GM18511 (cell line): ENCODE data around the gene NRGN.

Experiments
- ATAC-seq: cut with Tn5 transposase; IDR thresholded peaks from one replicate; pipeline ENCODE4 v1.9.1; 2021; ENCODE audit warnings: mild to moderate bottlenecking, moderate library complexity; ENCODE audit not compliant: unreplicated experiment

The NRGN gene

DNA sequence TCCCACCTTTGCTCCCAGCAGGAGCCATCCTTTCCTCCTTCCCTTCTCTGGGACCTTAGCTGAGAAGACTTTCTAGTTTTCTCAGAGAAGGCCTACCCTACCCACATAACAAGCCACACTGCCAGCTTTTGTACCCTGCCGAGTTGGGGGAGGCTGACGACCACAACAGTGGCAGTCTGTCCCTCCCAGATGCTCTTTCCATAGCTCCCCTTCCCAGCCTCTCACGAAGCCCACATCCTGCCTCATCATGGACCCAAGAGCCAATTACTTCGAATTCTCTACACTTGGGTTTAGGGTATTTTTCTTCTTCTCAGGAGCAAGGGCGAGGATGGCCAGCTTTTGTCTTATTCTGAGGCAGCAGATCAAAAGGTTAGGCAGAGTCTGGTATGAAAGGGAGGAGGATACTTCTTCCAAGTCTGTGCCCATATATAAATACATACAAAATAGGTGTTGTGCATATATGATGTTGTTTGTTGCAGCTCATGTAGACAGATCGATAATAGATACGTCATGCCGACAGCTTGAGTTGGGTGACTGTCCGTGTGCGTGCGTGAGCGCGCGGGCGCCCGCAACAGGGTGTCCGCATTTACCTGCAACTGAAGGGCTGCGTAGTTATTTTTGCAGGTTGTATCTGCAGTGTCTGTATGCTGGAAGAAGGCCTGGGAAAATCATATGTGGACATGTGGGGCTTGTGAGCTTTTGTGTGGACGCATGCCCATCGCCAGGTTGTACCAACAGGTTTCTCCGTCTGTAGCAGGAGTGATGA, 846 bp upstream of the NRGN start:
- ATAC-seq: no peak

DNA sequence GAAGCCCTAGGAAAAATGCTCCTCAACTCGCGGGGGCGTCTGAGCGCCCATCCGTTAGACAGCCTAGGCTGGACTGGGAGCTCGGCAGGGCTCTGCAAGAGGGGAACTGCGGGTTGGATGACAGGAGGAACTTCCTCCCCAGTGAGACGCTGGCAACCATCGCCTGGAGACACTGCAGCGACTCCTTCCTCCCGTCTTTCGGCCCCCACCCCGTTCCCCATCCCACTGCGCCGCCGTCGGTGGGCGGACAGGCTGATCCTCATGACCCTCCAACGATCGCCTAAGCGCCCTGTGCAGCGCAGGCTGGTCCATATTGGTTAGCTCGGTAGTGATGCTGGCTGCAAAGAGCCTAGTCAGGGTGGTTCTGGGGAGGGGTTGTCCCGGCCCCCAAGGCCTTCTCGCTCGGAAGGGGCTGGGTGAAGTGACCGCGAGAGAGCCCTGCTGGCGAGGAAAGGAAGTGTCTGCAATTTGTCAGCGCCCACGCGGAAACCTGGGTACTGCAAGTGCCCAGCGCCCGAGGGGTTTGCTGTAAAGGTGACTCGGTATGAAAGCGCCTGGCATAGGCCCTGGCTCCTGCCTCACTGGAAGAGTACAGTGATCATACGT, 638 bp downstream of the NRGN start:
- peak; percentile 53 for ATAC-seq

DNA sequence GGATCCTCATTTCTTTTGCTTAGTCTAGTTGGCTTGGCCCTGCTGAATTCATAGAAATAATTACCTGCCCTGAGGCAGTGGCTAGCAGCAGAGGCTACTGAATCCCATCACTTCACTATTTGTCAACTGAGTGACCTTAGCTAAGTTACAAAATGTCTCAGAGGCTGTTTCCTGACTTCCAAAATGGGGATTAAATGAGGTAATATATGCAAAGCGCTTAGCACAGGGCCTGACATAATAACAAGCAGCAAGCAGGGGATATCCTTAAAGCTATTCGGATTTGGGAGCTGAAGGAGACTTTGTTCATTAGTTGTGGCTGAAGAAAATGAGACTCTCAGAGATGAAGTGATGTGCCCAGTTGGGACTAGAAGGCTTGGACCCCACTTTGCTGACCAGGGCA, 2.8 kb downstream of the NRGN start:
- ATAC-seq: no peak

DNA sequence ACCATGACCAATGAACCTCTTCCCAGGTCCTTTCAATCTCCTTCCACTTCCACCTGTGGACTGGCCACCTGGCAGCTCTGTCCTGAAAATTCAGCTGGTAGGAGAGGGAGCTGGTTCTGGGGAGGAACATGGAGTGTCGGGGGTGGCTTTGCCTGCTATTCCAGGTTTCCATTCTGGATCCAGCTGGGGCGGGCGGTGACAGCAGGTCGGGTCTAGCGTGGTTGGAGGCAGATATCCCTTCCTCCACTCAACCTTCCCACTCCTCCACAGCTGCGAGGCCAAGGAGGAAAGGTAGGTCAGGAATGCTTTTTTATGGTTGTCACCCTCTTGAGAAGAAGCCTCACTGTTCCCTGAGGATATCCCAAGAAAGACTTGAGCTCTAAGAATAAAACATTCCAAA, 3.3 kb downstream of the NRGN start:
- ATAC-seq: no peak

DNA sequence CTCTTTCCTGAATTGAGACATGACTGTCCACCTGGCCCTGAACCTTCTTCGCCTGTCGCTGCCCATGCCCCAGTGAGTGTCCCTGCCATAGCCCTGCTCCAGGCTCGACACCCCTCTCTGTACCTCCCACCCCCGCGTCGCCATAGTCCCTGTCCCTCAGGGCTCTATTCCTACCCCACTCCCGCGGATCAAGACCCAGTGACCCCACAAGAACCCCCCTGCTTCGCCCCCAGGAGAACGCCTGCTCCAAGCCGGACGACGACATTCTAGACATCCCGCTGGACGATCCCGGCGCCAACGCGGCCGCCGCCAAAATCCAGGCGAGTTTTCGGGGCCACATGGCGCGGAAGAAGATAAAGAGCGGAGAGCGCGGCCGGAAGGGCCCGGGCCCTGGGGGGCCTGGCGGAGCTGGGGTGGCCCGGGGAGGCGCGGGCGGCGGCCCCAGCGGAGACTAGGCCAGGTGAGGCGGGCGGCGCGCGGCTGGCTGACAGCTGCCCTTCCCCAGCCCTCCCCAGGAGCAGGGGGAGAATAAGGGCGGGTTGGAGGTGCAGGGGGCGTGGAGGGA, 5.6 kb downstream of the NRGN start:
- ATAC-seq: no peak

DNA sequence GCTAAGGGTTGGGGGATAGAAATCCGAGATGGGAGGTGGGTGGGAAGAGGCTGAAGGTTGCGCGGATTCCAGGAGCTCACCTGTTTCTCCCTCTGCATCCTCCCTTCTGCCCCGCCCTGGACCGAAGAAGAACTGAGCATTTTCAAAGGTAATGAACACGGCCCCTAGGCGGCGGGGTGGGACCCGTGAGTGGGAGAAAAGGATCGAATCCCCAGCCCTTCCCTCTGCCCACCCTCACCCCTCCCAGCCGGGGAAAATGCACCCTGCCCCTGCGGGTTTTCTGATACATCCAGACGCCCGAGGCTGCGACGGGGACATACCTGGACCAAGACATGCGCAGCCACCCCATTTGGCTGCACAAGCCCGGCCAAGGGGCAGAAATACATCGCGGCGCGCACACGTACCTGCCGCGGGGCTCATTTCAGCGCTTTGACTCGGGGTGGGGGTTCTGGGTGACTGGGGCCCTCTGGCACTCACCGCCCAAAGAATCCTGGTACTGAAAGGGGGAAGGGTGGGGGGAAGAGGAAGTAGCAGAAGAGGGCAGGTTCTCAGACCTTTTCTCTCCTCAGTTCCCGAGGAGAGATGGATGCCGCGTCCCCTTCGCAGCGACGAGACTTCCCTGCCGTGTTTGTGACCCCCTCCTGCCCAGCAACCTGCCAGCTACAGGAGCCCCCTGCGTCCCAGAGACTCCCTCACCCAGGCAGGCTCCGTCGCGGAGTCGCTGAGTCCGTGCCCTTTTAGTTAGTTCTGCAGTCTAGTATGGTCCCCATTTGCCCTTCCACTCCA, 6.3 kb downstream of the NRGN start:
- ATAC-seq: peak; percentile 35

DNA sequence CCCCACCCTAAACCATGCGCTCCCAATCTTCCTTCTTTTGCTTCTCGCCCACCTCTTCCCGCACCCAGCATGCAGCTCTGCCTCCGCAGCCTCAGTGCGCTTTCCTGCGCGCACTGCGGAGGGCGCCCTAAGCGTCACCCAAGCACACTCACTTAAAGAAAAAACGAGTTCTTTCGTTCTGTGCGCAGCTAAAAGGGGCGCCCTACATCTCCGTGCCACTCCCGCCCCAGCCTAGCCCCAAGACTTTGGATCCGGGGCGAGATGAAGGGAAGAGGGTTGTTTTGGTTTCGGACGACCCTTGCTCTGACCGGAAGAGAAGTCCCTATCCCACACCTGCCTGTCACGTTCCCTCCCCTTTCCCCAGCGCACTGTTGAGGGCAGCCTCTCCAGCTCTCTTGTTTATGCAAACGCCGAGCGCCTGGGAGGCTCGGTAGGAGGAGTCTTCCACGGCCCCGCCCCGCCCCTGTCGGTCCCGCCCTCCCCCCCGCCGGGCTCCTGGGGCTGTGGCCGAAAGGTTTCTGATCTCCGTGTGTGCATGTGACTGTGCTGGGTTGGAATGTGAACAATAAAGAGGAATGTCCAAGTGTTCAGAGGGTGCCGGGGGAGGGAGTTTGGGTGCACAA, 7.0 kb downstream of the NRGN start:
- peak; percentile 93 for ATAC-seq

DNA sequence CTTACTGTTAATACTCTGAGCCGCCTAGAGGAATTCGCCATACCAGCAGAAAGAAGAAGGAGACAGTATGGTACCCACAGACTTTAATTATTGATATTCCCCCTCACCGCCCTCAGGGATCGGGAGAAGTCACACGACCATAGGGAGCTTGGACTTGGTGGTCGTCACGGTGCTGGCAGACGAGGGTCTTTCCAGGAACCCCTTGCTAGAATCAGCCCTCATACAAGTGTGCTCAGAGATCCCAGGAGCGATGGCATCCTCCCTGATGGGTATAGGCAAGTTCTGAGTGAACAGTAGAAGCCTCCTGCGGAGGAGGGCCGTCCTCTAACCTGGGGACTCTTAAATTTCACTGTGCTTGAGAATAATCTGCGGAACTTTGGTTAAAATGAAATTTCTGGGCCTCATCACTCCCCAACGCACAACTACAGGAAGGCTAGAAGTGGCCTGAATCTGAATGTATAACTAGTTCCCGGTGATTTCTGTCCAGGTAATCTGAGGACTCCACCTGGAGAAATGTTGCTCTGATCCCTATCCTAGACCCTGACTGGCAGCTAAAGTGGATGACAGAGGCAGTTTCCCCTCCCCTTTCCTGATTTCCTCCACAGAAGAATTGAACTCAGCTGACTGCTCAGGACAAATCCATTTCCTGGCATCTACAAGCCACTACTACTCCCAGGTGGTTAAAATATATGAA, 7.8 kb downstream of the NRGN start:
- ATAC-seq: no peak

DNA sequence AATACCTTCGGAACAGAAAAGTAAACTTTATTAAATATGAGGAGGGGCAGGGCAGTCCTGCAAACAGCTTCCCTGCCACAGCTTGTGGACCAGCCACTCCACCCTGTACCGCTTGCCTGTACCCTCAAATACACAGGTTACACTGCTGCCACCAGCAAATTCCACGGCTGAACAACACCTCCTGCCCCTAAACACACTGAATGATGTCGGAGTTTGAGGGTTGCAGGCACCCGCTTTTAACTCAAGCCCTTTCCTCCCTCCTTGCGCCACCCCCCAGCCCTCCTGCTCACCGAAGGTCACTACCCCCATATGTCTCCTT, 8.3 kb downstream of the NRGN start:
- ATAC-seq: no peak

DNA sequence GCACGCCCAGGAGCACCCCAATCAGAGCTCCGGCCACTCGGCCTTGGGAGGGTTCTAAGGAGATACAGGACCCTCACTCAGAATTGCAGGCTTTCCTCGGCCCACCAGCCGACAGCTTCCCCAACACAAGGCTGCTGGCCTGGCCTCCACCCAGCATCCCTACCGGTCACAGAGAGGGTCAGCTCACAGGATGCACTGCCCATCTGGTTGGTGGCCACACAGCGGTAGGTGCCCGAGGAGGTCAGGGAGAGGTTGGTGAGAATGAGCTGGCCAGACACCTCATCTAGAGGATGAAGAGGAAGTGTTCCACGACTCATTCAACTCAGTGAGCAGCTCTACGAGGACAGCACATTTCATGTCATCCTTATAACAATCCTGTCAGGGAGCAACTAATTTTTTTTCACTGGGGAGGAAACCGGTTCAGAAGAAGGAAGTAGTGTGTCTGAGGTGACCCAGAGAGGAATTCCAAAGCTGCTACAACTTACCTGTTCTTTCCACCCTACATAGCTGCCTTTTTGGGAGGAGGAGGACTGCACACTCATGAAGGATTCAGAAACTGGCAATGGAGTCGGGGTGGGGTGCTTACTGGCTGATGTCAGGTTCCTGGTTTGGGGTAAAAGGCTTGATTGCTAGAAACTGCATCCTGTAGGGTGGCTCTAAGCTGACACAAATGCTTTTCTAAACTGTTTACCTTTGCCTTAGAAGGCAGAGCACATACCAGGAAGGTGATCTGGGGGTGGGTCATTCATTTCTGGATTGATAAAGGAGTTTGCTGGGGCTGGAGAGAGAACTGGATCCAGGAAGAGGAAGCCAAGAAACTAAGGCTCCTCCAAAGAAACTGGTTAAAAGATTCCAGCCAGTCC, 9.0 kb downstream of the NRGN start:
- no peak for ATAC-seq

DNA sequence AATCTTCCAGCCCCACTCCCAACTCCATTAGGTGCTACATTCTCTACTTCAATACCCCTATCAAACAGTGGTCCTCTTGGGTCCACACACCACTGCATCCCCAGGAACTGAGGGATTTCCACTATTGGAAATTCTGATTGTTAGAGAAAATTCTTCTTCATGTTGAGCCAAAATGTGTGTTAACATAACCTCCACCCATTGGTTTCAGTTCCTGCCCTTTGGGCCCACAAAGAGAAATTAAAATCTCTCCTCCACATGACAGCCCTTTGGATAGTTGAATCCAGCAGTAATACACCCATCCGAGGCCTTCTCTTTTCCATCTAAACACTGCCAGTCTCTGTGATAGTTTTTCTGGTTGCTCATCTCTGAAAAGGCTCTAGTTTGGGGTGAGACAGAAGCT, 10.2 kb downstream of the NRGN start:
- no peak for ATAC-seq

DNA sequence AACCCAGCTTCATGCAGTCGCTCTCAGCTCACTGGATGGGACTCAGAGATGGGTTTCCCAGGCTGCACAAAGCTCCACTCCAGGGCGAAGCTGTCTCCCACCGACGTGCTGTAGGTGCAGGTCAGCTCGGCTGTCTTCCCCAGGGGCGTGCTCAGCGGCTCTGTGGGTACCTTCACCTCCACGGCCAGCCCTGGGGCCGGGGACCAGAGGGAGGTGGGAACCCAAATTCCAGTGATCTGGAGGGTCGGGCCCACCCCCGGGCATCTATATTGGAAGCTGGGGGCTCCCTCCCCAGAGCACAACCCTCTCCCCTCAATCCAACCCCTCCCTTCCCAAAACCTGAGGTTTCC, 11.6 kb downstream of the NRGN start:
- ATAC-seq: no peak

DNA sequence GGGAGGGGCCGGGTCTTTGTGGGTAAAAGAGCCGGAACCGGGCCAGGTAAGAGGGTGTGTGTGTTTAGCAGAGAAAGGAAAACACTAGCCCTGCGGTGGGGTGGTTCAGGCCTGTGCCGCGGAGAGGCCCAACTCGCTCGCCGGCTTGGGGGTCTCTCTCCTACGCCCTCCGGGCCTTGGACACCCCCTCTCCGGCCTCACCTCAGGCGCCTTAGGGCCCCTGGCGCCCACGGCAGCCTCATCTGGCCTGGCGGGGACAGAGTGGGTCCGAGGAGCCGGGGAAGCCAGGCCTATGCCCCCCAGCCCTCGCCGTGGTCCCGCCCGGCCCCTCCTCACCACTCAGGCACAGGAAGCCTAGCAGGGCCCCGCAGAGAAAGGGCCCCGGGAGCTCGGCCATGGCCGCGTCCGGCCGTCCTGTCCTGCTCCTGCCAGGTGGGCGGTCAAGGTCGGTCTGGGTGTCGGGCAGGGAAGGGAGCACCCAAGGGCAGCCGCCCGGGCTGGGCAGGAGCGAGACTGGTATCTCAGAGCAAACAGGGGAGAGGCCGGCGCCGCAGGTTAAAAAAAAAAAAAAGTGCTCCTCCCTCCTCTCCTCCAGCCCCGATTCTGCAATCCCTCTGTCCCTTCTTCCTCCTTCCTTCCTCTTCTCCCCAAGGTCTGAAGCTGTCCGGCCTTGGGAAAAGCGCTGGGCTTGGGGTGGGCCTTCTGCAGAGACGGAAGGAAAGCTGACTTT, 12.2 kb downstream of the NRGN start, which contains the start of gene VSIG2:
VSIG2 (minus strand) TSS at position 515 of the 730 bp plus-strand sequence; CDS start at position 397, 118 bp downstream.
- ATAC-seq: no peak

DNA sequence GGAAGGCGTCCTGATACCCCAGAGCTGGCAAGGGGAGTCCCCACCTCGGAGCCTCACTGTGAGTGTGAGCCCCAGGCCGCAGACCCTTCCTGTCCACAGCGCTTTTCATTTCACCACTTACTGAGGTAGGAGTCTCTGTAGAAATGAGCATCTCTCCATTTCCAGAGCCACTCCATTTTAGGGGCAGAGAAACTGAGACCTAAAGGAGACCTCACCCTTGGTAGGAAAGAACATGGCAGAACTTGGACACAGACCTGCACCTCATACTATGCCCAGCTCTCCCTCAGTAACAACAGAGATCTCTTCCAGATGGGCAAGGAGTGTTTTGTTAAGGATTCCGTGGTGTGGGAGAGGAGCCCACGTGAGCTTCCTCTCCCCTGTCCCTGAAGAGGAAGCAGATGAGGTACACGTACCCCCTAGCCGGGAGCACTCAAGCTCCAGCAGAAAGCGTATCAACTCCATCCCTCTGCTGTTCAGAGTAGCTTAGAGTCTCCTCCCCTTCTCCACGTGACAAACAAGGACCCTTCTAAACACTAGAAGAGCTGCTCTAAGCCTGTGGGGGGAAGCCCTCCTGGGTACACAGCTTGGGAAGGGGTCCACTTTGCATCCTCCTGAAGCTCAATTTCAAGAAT, 12.8 kb downstream of the NRGN start:
- no peak for ATAC-seq

DNA sequence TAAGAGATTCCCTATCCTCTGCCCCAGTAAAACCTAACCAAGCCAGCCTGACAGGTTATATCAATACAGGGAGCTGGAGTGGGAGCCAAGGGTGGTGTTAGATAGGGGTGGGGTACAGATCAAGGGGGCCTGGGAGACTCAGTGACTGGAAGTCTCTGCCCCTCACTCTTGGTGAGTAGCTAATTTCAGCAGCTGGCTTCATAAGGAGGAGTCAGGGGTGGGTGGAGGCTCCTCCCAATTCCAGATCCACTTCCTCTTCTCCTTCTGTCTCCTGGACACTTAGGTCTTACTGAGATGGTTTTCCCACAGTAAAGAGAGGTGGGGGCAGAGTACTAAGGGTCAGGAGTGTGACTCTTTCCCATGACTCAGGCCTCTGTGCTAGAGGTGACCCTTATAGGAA, 13.5 kb downstream of the NRGN start:
- no peak for ATAC-seq

DNA sequence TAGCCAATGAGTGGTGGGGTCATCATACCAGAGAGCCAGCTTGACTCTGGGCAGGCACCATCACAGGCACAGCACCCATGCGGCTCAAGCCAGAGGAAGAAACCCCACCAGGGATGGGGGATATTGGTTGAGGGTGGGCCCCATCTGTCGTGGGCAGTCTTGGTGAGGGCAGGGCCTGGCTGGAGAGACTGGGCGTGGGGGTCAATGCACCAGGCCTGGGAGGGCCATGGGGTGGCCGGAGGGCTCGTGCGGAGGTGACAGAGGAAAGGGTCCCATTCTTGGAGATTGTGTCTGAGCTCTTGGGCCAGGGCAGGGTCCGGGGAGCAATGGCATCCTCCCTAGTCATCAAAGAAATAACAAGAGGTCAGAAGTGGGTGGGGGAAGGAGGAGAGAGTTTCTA, 13.9 kb downstream of the NRGN start:
- ATAC-seq: no peak

DNA sequence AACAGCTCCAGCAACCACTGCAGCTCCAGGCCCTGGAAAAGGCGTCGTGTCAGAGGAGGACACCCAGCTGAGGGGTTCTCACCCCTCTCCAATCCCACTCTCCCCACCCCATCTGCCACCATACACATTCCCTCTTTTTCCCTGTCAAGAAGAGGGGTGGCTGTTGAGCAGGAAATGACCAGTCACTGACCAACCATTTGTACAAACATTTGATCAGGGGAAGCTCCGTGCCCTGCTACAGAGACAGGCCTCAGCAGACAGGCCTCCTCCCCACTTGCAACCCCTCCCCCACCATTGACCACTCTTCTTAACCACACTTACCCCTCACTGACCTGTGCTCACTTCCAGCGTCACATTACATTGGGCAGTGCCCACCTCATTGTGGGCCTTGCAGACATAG, 14.6 kb downstream of the NRGN start:
- ATAC-seq: no peak

DNA sequence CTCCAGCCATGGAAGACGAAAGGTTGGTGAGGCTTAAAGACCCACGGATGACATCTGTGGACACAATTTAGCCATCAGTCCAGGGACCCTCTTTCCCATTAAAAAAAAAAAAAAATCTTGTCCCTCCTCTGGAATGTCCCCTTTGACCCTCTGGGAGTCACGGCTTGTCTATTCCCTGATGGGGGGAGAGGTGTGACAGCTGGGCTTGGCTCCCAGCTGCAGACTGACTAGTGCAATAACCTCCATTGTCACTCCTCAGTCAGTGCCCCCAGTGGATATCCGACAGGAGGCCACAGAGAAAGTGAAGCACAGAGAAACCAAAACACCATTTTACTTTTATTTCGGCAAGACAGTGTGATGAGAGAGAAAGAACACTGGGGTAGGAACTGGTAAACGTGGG, 15.0 kb downstream of the NRGN start:
- no peak for ATAC-seq
